Coronary artery (tissue), 2 donors: Measurements from ENCODE around the gene RTN4IP1.

Experiments
- DNase-seq: peaks from one replicate; pipeline ENCODE4 v3.0.0-alpha.2; 2017; ENCODE audit warnings: low spot score
- H3K27ac ChIP-seq, 2 donors: fragments of 200-600 bp; sonication (generic); one replicate each; pipeline ENCODE4 v1.5.1; 2016 to 2019
- H3K4me3 ChIP-seq: fragments of 200-600 bp; sonication (generic); 2 replicates; pipeline ENCODE4 v1.5.1; 2016; ENCODE audit warnings: mild to moderate bottlenecking, moderate library complexity
- TF ChIP-seq, protein P1 (sequence below): fragments of 200-600 bp; sonication (generic); IDR thresholded peaks from one replicate; pipeline ENCODE4 v1.5.1; 2019; ENCODE audit warnings: antibody characterized with exemption

Gene RTN4IP1

DNA sequence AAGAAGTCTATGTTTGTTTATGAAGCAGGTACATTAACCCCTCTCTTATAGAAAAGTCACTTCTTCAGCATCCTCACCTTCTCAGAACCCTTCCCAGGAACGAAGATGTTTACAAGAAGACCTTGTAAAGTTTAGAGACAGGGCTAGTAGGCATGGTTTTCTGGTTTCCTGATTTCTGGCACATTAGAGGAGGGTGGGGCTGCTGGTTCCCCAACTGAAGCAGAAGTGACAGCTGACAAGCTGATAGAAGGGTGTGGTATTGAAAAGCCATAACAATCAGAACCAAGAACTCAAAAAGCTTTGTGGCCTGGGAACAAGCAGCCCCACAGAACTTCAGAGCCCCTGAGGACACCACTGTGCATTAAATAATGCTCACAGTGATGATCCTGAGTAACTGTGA is 91.2 kb downstream of the RTN4IP1 start:
- no peak for DNase-seq

GRCh38 chr6:106537662-106538061 is 91.6 kb downstream of the RTN4IP1 start:
- TF ChIP-seq, protein P1, sequence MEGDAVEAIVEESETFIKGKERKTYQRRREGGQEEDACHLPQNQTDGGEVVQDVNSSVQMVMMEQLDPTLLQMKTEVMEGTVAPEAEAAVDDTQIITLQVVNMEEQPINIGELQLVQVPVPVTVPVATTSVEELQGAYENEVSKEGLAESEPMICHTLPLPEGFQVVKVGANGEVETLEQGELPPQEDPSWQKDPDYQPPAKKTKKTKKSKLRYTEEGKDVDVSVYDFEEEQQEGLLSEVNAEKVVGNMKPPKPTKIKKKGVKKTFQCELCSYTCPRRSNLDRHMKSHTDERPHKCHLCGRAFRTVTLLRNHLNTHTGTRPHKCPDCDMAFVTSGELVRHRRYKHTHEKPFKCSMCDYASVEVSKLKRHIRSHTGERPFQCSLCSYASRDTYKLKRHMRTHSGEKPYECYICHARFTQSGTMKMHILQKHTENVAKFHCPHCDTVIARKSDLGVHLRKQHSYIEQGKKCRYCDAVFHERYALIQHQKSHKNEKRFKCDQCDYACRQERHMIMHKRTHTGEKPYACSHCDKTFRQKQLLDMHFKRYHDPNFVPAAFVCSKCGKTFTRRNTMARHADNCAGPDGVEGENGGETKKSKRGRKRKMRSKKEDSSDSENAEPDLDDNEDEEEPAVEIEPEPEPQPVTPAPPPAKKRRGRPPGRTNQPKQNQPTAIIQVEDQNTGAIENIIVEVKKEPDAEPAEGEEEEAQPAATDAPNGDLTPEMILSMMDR = no peak
- DNase-seq = no peak
- no peak overlapping the region for H3K4me3 ChIP-seq
- no peak overlapping the region for H3K27ac ChIP-seq

More for the DNA sequence above, 91.2 kb downstream of the RTN4IP1 start:
- TF ChIP-seq, protein P1 = no peak
- Histone ChIP-seq H3K4me3 (no peak overlapping the region), H3K27ac (no peak overlapping the region)

GRCh38 chr6:106536851-106537250 is 92.4 kb downstream of the RTN4IP1 start:
- Histone ChIP-seq H3K27ac (no peak overlapping the region), H3K4me3 (no peak overlapping the region)
- TF ChIP-seq, protein P1 = no peak
- DNase-seq = no peak

GRCh38 chr6:106536357-106536756 is 92.9 kb downstream of the RTN4IP1 start:
- DNase-seq = no peak
- Histone ChIP-seq H3K27ac (no peak overlapping the region), H3K4me3 (no peak overlapping the region)
- TF ChIP-seq, protein P1 = no peak

DNA sequence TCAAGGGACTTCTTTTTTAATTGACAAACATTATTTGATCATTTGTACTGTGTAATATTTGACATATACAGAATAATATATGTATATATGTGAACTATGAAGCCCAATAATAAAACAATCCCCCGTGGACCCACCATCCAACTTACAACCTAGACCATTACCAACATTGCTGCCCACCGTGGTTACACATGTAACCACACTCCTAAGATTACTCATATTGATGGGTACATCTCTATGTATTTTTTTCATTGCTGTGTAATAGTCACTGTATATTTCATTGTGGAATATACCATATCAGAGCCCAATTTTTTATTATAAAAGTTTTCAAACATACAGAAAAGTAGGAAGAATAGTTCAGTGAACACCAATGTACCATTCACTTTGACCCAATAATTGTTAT is 94.3 kb downstream of the RTN4IP1 start:
- H3K27ac ChIP-seq = no peak overlapping the region
- no peak overlapping the region for H3K4me3 ChIP-seq
- TF ChIP-seq, protein P1 = no peak

GRCh38 chr6:106534564-106534982 is 94.7 kb downstream of the RTN4IP1 start:
- DNase-seq = no peak
- TF ChIP-seq, protein P1 = no peak
- H3K4me3 ChIP-seq = no peak overlapping the region
- no peak overlapping the region for H3K27ac ChIP-seq

More for the DNA sequence above, 94.3 kb downstream of the RTN4IP1 start:
- DNase-seq = no peak

DNA sequence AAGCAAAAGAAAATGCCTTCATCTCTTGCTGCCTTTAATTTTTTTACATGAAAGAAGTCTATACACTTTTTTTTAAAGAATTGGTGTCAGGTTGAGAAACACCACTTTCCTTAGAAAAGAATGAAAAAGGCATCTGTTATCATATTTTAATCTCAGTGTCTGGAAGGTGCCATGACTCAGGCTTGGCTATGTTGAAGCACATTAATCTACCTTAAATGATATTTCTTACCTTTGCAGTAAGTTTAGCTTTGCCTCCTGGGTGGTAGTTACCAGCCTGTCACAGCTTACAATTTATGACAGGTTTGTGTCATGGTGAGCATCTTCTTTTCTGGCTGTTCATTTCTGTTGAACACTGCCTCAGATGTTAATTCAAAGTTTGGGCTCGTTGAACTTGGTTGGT is 95.3 kb downstream of the RTN4IP1 start:
- DNase-seq = no peak
- Histone ChIP-seq H3K27ac (no peak overlapping the region), H3K4me3 (no peak overlapping the region)
- TF ChIP-seq, protein P1 = no peak
